ENCODE results near the gene SYT6. TPM values are rescaled to one million over a fixed set of nuclear protein-coding genes. Genes with fewer than 3 reads are reported as not detected.

Gene SYT6
- total and polyA plus RNA-seq, 2 experiments from 2014 or later: 0.09 TPM; not detected in 1

DNA sequence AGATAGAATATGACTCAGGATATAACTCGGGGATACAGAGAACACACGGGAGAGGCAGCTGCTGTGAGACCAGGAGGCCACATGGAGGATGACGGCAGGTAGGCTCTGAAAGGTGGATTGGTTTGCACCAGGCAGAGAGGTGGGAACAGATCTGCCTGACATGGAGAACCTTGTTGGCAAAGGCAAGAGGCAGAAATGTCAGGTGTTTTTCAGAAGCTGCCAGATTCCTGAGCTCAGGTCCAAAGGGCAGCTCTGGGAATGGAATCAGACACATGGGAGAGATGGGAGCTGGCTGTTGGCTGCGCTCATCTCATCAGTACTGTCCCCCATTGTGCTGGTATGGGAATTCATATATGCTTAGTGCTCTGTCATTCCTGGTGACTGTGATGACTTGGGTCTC lies 19.2 kb downstream of the SYT6 start:
- no peak for DNase-seq (ENCODE audit: low read depth in 1 of 2, low spot score in 1 of 2)
- TF ChIP-seq, protein P1, sequence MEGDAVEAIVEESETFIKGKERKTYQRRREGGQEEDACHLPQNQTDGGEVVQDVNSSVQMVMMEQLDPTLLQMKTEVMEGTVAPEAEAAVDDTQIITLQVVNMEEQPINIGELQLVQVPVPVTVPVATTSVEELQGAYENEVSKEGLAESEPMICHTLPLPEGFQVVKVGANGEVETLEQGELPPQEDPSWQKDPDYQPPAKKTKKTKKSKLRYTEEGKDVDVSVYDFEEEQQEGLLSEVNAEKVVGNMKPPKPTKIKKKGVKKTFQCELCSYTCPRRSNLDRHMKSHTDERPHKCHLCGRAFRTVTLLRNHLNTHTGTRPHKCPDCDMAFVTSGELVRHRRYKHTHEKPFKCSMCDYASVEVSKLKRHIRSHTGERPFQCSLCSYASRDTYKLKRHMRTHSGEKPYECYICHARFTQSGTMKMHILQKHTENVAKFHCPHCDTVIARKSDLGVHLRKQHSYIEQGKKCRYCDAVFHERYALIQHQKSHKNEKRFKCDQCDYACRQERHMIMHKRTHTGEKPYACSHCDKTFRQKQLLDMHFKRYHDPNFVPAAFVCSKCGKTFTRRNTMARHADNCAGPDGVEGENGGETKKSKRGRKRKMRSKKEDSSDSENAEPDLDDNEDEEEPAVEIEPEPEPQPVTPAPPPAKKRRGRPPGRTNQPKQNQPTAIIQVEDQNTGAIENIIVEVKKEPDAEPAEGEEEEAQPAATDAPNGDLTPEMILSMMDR (IDR thresholded peaks at IDR 0.05; ENCODE audit: low read depth, low read length): no peak
- Histone ChIP-seq H3K27ac (no peak overlapping the region), H3K27me3 (no peaks in the 10 kb centered on the region), H3K9me3 (ENCODE audit: low read depth) (no peaks in the 10 kb centered on the region), H3K4me3 (no peak overlapping the region), H3K36me3 (no peaks in the 10 kb centered on the region), H3K4me1 (ENCODE audit: low read depth) (no peaks in the 10 kb centered on the region)

DNA sequence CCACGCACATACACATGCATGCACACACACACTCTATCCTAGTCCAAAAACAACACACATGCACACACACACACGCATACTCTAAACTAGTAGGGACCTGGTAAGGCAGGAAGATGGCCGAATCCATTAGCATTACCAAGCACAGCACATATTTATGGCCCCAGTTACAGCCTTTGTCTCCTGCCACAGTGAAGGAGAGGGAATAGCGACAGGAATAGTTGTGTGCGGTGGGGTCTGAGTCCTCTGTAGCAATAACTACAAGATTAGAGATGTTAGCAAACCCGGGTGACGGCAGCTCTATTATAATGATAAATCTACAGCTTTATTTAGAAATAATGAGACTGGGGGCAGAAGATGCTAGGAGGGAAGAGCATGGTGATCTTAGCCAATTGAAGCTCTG lies 20.5 kb downstream of the SYT6 start:
- no peak for DNase-seq (ENCODE audit: low read depth in 1 of 2, low spot score in 1 of 2)
- TF ChIP-seq, protein P1 (IDR thresholded peaks at IDR 0.05; ENCODE audit: low read depth, low read length): no peak
- no peak overlapping the region for H3K4me3 ChIP-seq
- H3K36me3 ChIP-seq: no peaks in the 10 kb centered on the region
- no peak overlapping the region for H3K27ac ChIP-seq
- H3K4me1 ChIP-seq (ENCODE audit: low read depth): no peaks in the 10 kb centered on the region
- no peaks in the 10 kb centered on the region for H3K27me3 ChIP-seq
- H3K9me3 ChIP-seq (ENCODE audit: low read depth): no peaks in the 10 kb centered on the region

DNA sequence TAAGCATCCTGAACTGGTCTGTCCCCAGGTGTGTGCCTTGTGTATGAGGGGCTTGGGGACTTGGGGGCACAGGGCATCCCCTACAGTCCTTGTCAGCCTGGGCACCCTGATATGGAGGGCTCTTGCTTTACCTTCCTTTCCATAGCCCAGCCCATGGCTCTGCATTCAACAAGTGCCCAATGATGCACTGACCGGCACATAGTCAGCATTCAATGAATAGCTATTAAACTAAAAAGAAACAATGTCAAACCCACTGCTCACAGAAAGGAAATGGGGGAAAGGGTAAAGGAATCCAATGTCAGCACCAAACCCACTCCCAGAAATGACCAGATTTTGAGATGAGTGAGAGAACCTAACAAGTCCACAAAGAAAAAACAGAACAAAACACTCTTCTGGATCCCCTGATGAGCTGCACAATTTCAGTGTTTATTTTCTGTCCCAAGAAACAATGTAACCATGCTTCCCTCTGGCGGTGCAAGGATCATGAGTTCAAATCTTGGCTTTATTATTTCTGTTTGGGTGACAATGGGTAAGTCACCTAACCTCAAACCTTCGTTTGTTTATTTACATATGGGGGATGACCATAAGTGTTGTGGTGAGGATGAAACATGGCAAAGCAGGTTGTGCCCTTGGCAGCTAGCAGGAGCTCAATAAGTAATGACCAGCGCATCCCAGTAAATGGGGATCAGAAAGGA lies 22.0 kb downstream of the SYT6 start:
- Histone ChIP-seq H3K4me3 (no peak overlapping the region), H3K4me1 (ENCODE audit: low read depth) (no peaks in the 10 kb centered on the region), H3K36me3 (no peaks in the 10 kb centered on the region), H3K9me3 (ENCODE audit: low read depth) (no peaks in the 10 kb centered on the region), H3K27me3 (no peaks in the 10 kb centered on the region), H3K27ac (no peak overlapping the region)
- TF ChIP-seq, protein P1 (IDR thresholded peaks at IDR 0.05; ENCODE audit: low read depth, low read length): no peak
- DNase-seq (ENCODE audit: low read depth in 1 of 2, low spot score in 1 of 2): no peak

DNA sequence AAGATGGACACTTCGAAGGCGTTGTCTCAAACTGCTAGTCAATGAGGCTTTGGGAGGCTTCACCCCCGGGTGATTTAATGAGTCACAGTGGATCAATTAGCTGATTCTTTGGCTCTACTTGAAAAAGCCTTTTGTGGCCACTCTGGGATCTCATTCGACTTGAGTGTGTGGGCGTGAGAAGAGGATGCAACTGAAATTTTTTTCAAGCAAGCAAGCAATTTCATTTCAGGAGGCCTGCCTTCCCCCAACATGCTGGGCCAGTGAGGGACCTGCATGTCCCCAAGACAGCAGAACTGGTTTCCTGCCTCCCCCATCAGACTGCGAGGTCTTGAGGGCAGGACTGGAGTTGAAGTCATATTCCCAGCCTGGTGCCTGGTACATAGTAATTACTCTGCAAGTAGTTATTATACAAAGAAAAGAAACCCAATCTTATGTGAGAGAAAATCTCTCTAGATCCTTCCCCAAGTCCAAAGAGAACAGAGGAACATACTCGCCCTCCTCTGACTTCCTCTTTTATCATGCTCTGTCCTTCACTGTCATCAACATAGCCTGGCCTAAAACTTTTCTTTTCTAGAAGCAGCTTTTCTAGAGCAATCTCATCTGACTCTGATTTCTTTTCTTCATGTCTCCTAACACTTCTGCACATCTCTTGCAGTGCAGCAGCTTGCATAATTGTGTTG lies 22.7 kb downstream of the SYT6 start:
- no peak overlapping the region for H3K27ac ChIP-seq
- no peaks in the 10 kb centered on the region for H3K27me3 ChIP-seq
- no peaks in the 10 kb centered on the region for H3K4me1 ChIP-seq (ENCODE audit: low read depth)
- H3K4me3 ChIP-seq: no peak overlapping the region
- no peak for DNase-seq (ENCODE audit: low read depth in 1 of 2, low spot score in 1 of 2)
- TF ChIP-seq, protein P1 (IDR thresholded peaks at IDR 0.05; ENCODE audit: low read depth, low read length): no peak
- no peaks in the 10 kb centered on the region for H3K36me3 ChIP-seq
- H3K9me3 ChIP-seq (ENCODE audit: low read depth): no peaks in the 10 kb centered on the region

DNA sequence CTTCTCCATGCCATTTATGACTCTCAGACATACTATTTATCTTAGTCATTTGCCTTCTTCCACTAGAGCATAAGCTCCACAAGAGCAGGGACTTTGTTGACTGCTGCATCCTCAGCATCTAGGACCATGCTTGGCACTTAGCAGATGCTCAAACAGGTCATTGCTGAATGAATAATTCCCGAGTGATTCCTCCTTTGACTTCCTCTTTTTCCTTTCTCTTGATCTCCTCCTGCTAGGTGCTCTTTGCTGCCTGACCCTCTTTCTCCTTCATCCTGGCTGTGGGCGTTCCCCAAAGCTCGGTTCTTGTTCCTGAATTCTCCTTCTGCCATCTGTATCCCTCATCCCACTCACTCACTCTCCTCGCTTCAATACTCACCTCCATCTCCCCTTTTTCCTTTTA lies 23.5 kb downstream of the SYT6 start:
- no peaks in the 10 kb centered on the region for H3K36me3 ChIP-seq
- no peaks in the 10 kb centered on the region for H3K27me3 ChIP-seq
- TF ChIP-seq, protein P1 (IDR thresholded peaks at IDR 0.05; ENCODE audit: low read depth, low read length): no peak
- H3K9me3 ChIP-seq (ENCODE audit: low read depth): no peaks in the 10 kb centered on the region
- H3K27ac ChIP-seq: no peak overlapping the region
- H3K4me1 ChIP-seq (ENCODE audit: low read depth): no peaks in the 10 kb centered on the region
- H3K4me3 ChIP-seq: no peak overlapping the region
- DNase-seq (ENCODE audit: low read depth in 1 of 2, low spot score in 1 of 2): no peak
